IPS-15b (cell line): ENCODE results near the gene KCNK1.

Source experiments
- H3K27me3 ChIP-seq: one replicate; pipeline ENCODE4 v1.6.1; 2013; ENCODE audit warnings: low read length; ENCODE audit not compliant: control insufficient read depth, insufficient read depth
- H3K36me3 ChIP-seq: one replicate; pipeline ENCODE4 v1.6.1; 2013; ENCODE audit warnings: low read length; ENCODE audit not compliant: control insufficient read depth, insufficient read depth
- H3K4me1 ChIP-seq: one replicate; pipeline ENCODE4 v1.6.1; 2013; ENCODE audit warnings: mild to moderate bottlenecking, low read length; ENCODE audit not compliant: control insufficient read depth, insufficient read depth
- H3K4me3 ChIP-seq: one replicate; pipeline ENCODE4 v1.5.1; 2013; ENCODE audit warnings: low read depth, low read length
- H3K9ac ChIP-seq: one replicate; pipeline ENCODE4 v1.6.1; 2013; ENCODE audit warnings: low read depth, mild to moderate bottlenecking, low read length
- H3K9me3 ChIP-seq: one replicate; pipeline ENCODE4 v1.6.1; 2013; ENCODE audit warnings: mild to moderate bottlenecking, low read length; ENCODE audit not compliant: control insufficient read depth, insufficient read depth

KCNK1 gene

GRCh38 chr1:233587196-233587595 lies 26.7 kb upstream of the KCNK1 start:
- no peaks in the 10 kb centered on the region for H3K9me3 ChIP-seq
- H3K9ac ChIP-seq, result no peak overlapping the region
- no peaks in the 10 kb centered on the region for H3K36me3 ChIP-seq
- peaks cover 2% of the 10 kb centered on the region for H3K4me1 ChIP-seq
- H3K27me3 ChIP-seq, result peaks cover 13% of the 10 kb centered on the region
- no peak overlapping the region for H3K4me3 ChIP-seq

- no peak overlapping the region for H3K9ac ChIP-seq
Measured at GRCh38 chr1:233587958-233588799, 25.7 kb upstream of the KCNK1 start.

GRCh38 chr1:233597489-233597901 lies 16.4 kb upstream of the KCNK1 start:
- no peaks in the 10 kb centered on the region for H3K9me3 ChIP-seq
- H3K9ac ChIP-seq, result no peak overlapping the region
- H3K27me3 ChIP-seq, result no peaks in the 10 kb centered on the region
- H3K4me3 ChIP-seq, result no peak overlapping the region
- H3K36me3 ChIP-seq, result no peaks in the 10 kb centered on the region
- no peaks in the 10 kb centered on the region for H3K4me1 ChIP-seq

More at GRCh38 chr1:233587958-233588799, 25.7 kb upstream of the KCNK1 start:
- Histone ChIP-seq H3K4me3 (peak overlapping the region; percentile 39), H3K9me3 (no peaks in the 10 kb centered on the region), H3K4me1 (peaks cover 2% of the 10 kb centered on the region), H3K27me3 (peaks cover 13% of the 10 kb centered on the region), H3K36me3 (no peaks in the 10 kb centered on the region)

- no peaks in the 10 kb centered on the region for H3K36me3 ChIP-seq
- no peaks in the 10 kb centered on the region for H3K4me1 ChIP-seq
- H3K27me3 ChIP-seq, result no peaks in the 10 kb centered on the region
- H3K4me3 ChIP-seq, result no peak overlapping the region
- H3K9ac ChIP-seq, result no peak overlapping the region
- H3K9me3 ChIP-seq, result no peaks in the 10 kb centered on the region
Measured at GRCh38 chr1:233598891-233599541, 14.9 kb upstream of the KCNK1 start.

- Histone ChIP-seq H3K9me3 (no peaks in the 10 kb centered on the region), H3K4me3 (no peak overlapping the region), H3K4me1 (no peaks in the 10 kb centered on the region), H3K36me3 (no peaks in the 10 kb centered on the region), H3K27me3 (no peaks in the 10 kb centered on the region), H3K9ac (no peak overlapping the region)
Measured at GRCh38 chr1:233599542-233600073, 14.3 kb upstream of the KCNK1 start.

GRCh38 chr1:233600488-233600887 lies 13.4 kb upstream of the KCNK1 start:
- Histone ChIP-seq H3K4me3 (no peak overlapping the region), H3K27me3 (no peaks in the 10 kb centered on the region), H3K36me3 (no peaks in the 10 kb centered on the region), H3K9me3 (no peaks in the 10 kb centered on the region), H3K4me1 (no peaks in the 10 kb centered on the region), H3K9ac (no peak overlapping the region)

- no peaks in the 10 kb centered on the region for H3K9me3 ChIP-seq
- no peak overlapping the region for H3K4me3 ChIP-seq
- no peaks in the 10 kb centered on the region for H3K4me1 ChIP-seq
- H3K9ac ChIP-seq, result no peak overlapping the region
- H3K36me3 ChIP-seq, result no peaks in the 10 kb centered on the region
- H3K27me3 ChIP-seq, result peaks cover 2% of the 10 kb centered on the region
Measured at GRCh38 chr1:233603478-233603877, 10.4 kb upstream of the KCNK1 start.

GRCh38 chr1:233605205-233605604 lies 8.7 kb upstream of the KCNK1 start:
- Histone ChIP-seq H3K9ac (no peak overlapping the region), H3K4me1 (no peaks in the 10 kb centered on the region), H3K9me3 (no peaks in the 10 kb centered on the region), H3K36me3 (no peaks in the 10 kb centered on the region), H3K4me3 (no peak overlapping the region), H3K27me3 (peaks cover 2% of the 10 kb centered on the region)

GRCh38 chr1:233606813-233607212 lies 7.1 kb upstream of the KCNK1 start:
- Histone ChIP-seq H3K9ac (no peak overlapping the region), H3K27me3 (peaks cover 7% of the 10 kb centered on the region), H3K9me3 (no peaks in the 10 kb centered on the region), H3K4me1 (no peaks in the 10 kb centered on the region), H3K4me3 (no peak overlapping the region), H3K36me3 (no peaks in the 10 kb centered on the region)

- Histone ChIP-seq H3K36me3 (no peaks in the 10 kb centered on the region), H3K4me3 (no peak overlapping the region), H3K9me3 (no peaks in the 10 kb centered on the region), H3K4me1 (no peaks in the 10 kb centered on the region), H3K9ac (no peak overlapping the region), H3K27me3 (peaks cover 13% of the 10 kb centered on the region)
Measured at GRCh38 chr1:233607252-233608119, 6.4 kb upstream of the KCNK1 start.

GRCh38 chr1:233608988-233609387 lies 4.9 kb upstream of the KCNK1 start:
- Histone ChIP-seq H3K36me3 (no peaks in the 10 kb centered on the region), H3K4me1 (no peaks in the 10 kb centered on the region), H3K9ac (no peak overlapping the region), H3K9me3 (no peaks in the 10 kb centered on the region), H3K4me3 (no peak overlapping the region), H3K27me3 (peaks cover 13% of the 10 kb centered on the region)
